ENCODE data around the gene GALNT2. TPM values are rescaled to one million over a fixed set of nuclear protein-coding genes. Genes with fewer than 3 reads are reported as not detected.

Gene GALNT2
- total RNA-seq, 1 donor from 2014 or later, result 29.3 TPM

DNA sequence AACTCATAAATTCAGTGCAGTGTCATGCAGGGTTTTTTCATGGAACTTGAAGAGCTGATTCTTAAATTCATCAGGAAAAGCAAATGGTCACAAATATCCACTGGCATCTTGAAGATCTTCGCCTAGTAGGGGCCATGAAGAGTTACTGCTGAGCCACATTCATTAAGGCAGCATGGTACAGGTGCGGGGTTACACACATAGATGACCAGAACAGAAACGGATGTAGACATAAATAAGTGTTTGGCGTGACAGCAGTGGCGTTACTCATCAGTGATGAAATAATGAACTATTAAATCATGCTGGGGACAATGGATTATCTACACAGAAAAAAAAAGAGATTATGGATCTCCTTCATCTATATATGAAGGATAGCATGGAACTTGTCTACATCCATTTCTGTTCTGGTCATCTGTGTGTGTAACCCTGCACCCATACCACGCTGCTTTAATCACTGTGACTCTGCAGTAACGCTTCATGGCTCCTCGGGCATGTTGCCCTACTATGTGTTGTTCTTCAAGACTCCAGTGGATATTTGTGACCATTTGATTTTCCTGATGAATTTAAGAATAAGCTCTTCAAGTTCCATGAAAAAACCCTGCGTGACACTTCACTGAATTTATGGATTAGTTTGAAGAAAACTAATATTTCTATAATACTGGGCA lies 161.3 kb downstream of the GALNT2 start:
- no peak for DNase-seq (ENCODE audit: low spot score)
- intact Hi-C loops (cut with DNase I), result no loop called here

DNA sequence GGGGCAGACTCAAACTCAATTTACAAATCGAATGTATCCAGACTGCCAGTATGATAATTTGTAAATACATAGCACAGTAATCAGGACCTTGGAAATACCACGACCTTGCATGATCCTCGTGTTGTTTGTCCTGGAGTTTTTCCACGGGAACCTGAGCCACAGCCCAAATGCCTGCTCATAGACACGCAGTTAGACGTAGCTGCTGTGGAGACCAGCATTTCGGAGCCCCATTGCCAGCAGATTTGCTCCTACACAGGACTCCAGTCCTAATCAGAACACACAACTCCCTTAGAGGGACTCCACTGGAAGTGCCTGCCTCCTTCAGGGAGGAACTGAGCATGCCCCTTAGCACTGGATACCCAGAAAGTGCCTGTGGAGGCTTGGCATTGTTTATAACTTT lies 163.2 kb downstream of the GALNT2 start:
- no peak for DNase-seq (ENCODE audit: low spot score)
- intact Hi-C loops (cut with DNase I), result no loop called here

DNA sequence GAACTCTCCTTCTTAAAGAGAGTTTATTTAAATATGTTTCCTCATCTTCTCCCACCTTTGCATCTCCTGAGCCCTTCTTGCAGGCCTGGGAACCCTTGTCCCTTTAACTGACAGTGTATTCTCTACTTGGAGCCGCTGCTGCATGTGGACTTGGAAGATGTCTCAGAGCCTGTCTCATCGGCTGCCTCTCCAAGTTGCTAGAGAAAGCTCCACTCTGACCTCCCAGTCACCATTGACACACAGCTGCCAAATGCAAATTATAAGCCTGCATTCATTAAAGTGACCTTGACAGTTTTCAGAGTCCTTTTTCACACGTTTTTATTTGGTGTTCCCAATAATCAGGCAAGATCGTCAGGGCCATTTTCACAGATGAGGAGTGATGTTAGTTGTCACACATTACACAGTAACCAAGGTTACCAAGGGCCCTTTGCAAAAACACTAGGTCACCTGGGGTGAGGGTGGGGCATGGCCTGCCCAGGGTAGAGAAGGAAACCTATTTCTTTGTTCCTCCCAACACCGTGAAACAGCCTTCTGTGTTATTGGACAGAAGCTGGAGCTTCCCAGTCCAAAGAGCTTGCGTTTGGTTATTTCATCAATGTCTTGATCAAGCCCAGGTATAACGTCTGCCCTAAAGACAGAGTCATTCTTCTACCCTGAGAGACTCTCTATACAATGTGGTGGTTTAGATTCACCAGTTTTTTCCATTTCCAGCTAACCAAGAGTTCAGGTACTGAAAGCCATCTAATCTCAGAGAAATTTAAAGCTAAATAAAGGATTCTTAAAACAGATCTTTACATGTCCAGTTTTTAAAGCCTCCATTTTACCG lies 164.1 kb downstream of the GALNT2 start:
- DNase-seq (ENCODE audit: low spot score), result no peak
- intact Hi-C loops (cut with DNase I), result no loop called here

DNA sequence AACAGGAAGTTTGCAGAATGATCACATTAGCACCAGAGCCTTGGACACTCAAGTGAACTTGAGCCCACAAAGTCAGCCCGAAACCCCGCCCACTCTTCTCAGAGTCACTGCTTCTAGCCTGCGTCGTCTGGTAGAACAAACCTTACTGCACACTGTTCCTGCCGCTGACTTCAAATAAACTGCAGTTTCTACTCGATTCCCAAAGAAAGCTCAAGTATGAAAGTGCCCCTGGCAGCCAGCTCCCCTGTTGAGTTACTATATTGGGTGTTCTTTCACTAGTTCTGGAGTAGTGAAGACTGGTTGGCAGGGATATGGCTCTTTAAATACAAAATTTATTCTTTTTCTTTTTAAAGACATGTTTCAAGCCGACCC lies 164.7 kb downstream of the GALNT2 start:
- DNase-seq (ENCODE audit: low spot score), result no peak
- intact Hi-C loops (cut with DNase I), result no loop called here

DNA sequence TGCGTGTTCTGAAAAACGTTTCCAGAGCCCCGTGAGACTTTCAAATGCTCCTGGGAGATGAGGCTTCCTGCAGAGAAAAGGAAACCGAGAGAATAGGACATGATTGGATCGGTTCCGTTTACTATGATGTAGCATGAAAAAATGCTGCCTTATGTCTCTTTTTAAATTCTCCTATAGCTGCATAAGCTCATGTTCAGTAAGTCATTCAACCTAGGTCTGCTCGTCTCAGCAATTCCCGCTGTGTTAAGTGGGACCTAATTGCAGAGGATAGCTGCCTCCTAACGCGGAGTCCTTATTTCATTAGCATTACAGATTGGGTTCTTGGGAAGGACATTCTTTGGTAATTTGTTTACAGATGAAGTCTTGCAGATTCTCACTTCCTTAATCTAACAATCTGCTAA lies 165.3 kb downstream of the GALNT2 start:
- DNase-seq (ENCODE audit: low spot score), result no peak
- intact Hi-C loops (cut with DNase I), result no loop called here

DNA sequence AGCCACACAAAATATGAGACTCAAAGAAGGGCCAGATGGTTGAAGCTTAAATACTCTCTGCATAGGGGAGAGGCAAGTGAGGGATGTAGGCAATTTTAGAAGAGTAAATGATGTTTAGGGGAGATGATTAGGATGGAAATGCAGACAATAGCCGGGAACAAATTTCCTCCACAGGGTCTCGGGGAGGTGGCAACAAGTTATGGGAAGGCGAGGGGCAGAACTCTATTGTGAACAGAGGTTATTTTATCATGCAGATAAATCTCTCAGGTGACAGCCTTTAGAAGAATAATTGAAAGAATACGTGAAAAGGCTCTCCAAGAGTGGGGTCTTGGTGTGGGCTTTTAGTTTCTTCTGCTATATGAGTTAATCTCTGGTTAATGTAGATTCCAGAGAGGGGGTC lies 166.7 kb downstream of the GALNT2 start:
- intact Hi-C loops (cut with DNase I), result no loop called here
- DNase-seq (ENCODE audit: low spot score), result no peak

DNA sequence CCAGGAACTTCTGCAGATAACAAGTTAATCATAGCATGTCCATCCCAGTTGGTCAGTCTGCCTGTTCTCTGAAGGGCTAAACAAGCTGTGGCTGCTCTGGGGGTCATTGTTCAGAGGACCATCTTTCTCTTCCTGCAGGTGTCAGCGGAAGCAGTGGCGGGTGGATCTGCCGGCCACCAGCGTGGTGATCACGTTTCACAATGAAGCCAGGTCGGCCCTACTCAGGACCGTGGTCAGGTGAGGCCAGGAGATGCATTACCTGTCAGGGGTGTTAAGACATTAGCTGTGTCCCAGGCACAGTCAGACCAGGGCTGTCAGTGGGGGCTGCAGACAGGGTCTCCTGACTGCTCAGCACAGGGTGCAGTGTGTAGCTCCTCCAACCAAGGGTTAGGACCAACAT lies 168.8 kb downstream of the GALNT2 start:
- intact Hi-C loops (cut with DNase I), result no loop called here
- DNase-seq (ENCODE audit: low spot score), result no peak

DNA sequence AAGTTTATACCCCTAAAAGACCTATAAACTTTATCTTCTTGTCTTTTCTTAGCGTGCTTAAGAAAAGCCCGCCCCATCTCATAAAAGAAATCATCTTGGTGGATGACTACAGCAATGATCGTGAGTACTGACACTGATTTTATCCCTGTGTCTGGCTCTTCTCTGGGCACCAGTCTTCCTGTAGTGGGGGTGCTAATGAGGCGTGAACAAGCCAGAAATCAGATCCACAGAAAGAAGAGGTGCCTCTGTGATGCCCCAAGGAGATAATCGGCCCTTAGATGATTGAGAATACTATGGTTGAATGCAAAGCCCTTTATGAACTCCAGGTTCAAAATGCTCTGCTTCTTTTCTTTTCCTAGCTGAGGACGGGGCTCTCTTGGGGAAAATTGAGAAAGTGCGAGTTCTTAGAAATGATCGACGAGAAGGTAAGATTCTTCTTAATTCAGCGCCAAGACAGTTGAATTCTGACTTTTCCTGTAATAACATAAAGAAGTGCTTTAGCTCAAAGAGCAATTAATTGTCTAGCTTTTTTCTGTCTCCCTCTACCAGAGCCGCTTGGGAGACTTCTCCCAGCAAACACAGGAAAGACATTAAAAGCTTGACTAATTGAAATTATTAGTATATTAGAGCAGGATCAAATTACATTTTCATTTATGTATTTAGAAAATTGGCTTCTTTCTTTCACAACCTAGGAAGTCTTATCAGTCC lies 169.4 kb downstream of the GALNT2 start:
- no peak for DNase-seq (ENCODE audit: low spot score)
- intact Hi-C loops (cut with DNase I), result no loop called here

DNA sequence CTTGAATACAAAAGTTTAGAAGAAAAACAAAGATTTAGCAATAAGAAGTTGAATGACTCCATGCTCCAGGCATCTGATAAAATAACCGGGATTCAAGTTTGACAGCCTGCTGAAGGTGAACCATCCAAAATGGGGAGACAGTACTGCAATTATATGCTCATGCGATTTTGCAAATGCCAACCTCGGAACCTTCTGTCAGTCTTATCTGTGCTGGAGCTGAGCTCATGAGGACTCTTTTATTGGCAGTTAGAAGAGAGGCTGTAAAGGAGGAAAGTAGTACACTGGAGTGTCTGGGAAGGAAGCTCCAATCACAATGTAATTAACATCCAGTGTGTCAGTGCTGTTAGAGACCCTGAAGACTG lies 170.0 kb downstream of the GALNT2 start:
- no peak for DNase-seq (ENCODE audit: low spot score)
- intact Hi-C loops (cut with DNase I), result no loop called here

DNA sequence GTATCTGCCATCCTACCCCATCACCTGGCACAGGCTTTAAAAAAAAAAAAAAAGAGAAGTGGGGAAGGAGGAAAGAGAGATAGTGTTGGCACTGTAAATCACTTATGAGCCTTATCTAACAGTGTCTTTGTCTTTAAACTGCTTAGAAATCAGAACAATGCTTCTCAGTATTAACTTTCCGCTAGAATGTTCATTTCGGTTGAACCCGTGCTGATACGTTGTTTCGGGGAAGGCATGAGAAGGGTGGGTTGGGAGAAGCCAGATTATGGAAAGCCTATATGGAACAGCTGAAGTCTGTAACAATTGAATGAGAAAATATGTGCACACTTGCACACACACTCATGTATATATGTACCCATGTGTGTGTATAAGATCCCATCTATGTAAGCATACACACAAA lies 170.8 kb downstream of the GALNT2 start:
- no peak for DNase-seq (ENCODE audit: low spot score)
- intact Hi-C loops (cut with DNase I), result no loop called here

DNA sequence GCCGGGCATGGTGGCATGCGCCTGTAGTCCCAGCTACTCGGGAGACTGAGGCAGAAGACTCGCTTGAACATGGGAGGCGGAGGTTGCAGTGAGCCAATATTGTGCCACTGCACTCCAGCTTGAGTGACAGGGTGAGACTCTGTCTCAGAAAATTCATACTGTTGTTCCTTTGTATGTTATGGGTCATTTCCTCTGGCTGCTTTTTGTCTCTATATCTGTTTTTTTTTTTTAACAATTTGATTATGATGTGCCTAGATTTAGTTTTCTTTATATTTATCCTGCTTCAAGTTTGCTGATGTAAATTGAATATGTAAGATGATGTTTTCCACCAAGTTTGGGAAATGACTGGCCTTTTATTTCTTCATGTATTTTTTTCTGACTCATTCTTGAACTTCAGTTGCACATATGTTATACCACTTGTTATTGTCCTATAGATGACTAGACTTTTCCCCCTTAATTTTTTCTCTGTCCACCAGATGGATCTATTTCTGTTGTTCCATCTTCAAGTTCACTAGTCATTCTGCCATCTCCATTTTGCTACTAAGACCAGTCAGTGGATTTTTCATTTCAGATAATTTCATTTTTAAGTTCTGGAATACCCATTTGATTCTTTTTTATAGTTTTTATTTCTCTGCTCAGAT lies 173.5 kb downstream of the GALNT2 start:
- intact Hi-C loops (cut with DNase I), result no loop called here

DNA sequence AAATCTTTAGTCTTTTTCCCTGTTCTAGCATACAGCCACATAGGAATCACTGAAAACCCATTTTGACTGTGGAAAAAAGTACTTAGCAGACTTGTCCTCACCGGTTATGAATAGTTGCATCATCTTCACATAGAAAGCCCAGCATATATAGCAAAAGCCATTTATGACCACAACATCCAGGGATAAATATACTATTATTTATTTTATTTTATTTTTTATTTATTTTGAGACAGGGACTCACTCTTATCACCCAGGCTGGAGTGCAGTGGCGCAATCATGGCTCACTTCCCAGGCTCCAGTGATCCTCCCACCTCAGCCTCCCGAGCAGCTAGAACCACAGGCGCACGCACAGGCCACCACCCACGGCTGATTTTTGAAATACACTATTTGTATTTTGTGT lies 175.3 kb downstream of the GALNT2 start:
- DNase-seq (ENCODE audit: low spot score), result no peak
- intact Hi-C loops (cut with DNase I), result no loop called here

More for the DNA sequence above, 173.5 kb downstream of the GALNT2 start:
- no peak for DNase-seq (ENCODE audit: low spot score)

DNA sequence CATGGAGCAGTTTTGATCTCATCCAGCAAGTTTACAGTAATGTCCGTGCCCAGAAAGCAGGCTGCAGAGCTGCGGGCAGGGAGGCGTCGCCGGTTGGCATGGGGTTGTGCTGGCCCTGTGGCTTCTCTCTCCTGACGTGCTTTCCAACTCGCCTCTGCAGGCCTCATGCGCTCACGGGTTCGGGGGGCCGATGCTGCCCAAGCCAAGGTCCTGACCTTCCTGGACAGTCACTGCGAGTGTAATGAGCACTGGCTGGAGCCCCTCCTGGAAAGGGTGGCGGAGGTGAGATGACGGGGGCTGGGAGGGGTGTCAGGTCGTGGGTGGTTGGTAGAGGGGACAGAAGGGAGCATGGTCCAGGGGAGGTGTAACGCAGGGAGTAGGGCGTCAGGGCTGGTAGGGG lies 176.1 kb downstream of the GALNT2 start:
- intact Hi-C loops (cut with DNase I), result no loop called here
- DNase-seq (ENCODE audit: low spot score), result no peak

DNA sequence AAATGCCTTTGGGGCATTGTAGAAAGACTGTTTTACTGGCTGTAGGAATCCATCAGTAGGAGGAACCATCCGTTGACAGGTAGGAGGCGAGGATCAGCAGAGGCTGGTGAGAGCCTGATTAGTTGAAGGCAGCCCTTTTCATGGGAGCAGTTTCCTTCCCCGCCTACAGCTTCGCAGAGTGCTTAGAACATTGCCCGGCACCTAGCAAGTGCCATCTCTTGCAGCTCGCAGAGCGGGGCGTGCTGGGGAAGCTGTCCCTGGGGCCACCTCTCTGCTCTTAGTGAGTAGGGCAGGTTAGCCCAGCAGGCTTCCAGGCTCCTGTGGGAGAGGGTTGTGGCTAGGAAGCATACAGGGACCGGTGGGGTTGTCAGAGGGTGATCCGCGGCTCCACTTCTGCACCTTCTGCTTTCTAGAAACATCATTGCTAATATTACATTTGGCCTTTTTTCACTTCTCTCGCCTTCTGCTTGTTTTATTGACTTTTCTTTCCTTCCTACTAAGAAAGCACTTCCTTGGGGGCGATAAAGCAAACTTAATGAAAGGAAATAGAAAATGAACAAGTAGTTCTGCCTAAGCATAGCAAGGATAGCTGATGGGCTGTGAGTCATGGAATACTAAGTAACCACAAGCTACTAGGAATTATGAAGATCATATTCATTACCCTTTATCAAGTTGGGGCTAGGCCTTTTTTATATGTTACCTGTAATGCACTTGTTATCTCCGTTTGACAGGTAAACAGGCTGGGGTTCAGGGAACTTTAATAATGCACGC lies 176.7 kb downstream of the GALNT2 start:
- intact Hi-C loops (cut with DNase I), result no loop called here
- DNase-seq (ENCODE audit: low spot score), result no peak

DNA sequence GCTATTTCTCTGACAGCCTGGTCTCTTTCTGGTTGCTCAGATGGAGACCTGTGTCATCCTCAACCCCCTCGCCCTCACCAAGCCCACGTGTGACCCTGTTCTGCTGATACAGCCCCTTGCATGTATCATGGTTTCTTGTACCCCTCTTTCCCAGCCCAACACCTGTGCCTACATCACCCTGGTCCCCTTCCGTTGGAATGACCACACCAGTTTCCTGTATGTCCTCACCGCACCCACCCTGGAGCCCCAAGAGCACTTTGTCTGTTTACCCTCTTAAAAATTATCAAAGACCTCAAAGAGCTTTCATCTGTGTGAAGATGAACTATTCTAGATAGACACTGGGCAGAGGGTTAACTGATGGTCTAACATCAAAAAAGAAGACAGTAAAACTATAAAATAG lies 179.5 kb downstream of the GALNT2 start:
- no peak for DNase-seq (ENCODE audit: low spot score)
- intact Hi-C loops (cut with DNase I), result no loop called here

DNA sequence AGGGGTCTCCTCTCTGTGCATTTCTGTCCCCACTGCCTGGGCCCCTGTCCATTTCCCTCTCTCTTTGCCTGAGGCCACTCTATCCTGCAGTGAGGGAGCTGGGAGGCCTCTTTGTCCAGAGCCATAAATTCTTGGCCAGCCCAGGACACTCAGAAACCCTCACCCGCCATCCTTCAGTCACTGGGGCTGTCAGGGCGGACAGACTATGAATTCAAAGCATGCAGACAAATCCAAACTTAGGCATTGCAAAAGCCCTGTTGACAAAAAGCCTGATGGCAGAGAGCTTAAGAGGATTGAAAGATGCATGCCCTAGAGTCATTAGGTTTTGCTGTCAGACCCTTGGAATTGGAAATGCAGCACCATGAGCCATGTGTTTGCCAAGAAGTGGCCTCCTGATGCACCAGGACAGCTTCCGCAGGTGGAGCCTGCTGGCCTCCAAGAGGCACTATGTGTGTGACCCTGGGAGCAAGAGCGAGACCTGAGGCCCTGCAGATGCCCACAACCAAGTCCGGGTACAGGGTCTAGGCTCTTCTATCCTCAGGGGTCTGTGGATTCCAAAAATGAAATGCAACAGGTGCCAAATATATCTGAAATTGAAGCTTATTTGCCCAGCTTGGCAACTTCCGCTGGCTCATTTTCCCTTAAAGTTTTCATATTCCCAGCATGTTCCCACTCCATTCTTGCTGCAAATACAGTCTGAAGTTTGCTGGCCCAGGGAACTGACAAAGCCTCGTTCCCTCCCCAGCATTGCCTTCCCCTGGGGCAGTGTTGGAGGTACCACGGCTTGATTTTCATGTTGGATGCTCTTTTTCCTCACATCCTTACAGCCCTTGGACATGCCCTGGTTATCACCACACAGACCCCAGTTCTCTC lies 181.2 kb downstream of the GALNT2 start:
- no peak for DNase-seq (ENCODE audit: low spot score)
- intact Hi-C loops (cut with DNase I), result no loop called here

DNA sequence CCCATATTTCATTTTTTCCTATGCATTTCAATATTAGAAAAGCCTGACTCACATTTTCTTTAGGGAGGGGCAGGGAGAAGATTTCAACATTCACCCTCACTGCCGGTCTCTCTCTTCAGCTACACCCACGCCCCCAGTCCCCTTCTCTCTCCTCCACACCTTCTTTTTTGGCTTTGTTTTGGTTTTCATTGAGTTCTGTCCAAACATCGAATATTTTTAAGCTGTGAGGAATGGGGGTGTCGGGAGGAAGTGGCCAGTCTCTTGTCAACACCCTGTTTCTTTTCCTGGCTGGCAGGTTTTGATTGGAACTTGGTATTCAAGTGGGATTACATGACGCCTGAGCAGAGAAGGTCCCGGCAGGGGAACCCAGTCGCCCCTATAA lies 181.8 kb downstream of the GALNT2 start:
- DNase-seq (ENCODE audit: low spot score), result no peak
- intact Hi-C loops (cut with DNase I), result no loop called here

DNA sequence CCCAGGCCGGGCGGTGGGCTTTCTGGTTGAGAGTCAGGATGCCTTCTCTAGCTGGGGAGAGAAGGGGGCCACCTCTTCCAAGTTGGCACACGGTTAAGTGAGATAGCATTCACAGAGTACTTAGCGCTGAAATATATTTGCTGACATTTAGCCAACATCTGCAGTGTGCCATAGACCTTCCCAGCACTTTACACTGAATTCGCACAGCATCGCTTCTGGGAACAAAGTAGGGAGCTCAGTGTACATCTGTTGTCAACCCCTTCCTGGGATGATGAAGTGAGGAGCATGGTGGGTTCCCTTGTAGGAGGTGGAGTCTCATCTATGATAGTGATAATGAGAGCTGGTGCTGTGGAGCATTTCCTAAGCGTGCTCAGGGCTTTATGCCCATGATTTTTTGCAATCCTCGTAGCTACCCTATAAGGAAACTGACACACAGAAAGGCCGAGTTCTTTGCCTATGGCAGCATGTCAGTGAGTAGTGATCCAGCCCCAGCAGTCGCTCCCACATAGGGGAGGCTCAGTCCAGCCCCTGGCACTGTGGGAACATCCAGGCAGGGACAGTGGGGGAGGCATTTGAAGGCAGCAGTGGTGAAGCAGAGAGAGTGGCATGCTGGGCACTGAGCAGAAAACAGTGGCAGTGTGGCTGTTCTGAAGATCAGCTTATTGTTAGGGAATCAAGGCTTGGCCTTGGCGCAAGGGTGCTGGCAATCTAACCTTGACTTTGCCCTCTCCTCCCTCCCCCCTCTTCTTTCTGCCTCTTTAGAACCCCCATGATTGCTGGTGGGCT lies 182.8 kb downstream of the GALNT2 start:
- no peak for DNase-seq (ENCODE audit: low spot score)
- intact Hi-C loops (cut with DNase I), result no loop called here
